Liver (tissue), 3 donors: Measurements from ENCODE around the gene DSCAM.

Experiments used
- TAF1 ChIP-seq: conservative IDR thresholded peaks from 2 replicates; pipeline ENCODE4 v1.6.1; 2016; ENCODE audit warnings: antibody characterized with exemption, mild to moderate bottlenecking
- TF ChIP-seq, protein P1 (sequence below): fragments of 150-350 bp; IDR thresholded peaks from 2 replicates; pipeline ENCODE4 v1.5.1; 2017; ENCODE audit warnings: improper control_type of control experiment, low read depth, low read length; ENCODE audit not compliant: missing input control
- TF ChIP-seq, protein P2 (sequence below): IDR thresholded peaks from 2 replicates; pipeline ENCODE4 v1.6.1; 2016; ENCODE audit warnings: antibody characterized with exemption
- donor health status: healthy.
- donor health status: healthy.

DNA sequence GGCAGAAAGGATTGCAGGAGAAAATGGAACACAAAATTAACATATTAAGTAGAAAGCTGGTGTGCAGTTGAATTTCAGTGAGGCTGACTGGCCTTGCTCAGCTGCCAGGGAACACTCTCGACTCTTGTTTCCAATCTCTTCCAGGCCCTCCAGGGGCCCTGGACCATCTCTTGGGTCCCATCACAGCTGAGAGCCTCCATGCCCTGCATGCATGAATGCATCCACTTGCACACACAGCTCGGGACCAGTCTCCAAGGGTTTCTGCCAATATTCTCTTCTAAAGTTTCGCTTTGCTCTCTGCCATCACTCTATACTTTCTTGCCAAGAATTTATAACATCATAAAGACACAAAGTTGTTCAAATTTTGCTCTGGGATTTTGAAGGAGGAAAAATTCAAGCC is 200.3 kb downstream of the DSCAM start:
- TF ChIP-seq, protein P1, sequence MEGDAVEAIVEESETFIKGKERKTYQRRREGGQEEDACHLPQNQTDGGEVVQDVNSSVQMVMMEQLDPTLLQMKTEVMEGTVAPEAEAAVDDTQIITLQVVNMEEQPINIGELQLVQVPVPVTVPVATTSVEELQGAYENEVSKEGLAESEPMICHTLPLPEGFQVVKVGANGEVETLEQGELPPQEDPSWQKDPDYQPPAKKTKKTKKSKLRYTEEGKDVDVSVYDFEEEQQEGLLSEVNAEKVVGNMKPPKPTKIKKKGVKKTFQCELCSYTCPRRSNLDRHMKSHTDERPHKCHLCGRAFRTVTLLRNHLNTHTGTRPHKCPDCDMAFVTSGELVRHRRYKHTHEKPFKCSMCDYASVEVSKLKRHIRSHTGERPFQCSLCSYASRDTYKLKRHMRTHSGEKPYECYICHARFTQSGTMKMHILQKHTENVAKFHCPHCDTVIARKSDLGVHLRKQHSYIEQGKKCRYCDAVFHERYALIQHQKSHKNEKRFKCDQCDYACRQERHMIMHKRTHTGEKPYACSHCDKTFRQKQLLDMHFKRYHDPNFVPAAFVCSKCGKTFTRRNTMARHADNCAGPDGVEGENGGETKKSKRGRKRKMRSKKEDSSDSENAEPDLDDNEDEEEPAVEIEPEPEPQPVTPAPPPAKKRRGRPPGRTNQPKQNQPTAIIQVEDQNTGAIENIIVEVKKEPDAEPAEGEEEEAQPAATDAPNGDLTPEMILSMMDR, result no peak
- no peak for TF ChIP-seq TAF1
- TF ChIP-seq, protein P2, sequence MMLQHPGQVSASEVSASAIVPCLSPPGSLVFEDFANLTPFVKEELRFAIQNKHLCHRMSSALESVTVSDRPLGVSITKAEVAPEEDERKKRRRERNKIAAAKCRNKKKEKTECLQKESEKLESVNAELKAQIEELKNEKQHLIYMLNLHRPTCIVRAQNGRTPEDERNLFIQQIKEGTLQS, result no peak
